Left ventricle myocardium superior (tissue), 1 donor: Measurements from ENCODE around the gene F8A1. TPM values are rescaled to one million over a fixed set of nuclear protein-coding genes. Genes with fewer than 3 reads are reported as not detected.

Experiments used
- microRNA-seq: library from miRNA; unstranded; fragments of <30 nt; microRNA quantifications from one replicate; pipeline ENCODE4 v1.2.0, GENCODE V29; 2020; ENCODE audit warnings: borderline number of aligned reads
- total RNA-seq: library from RNA; stranded (reverse); fragmentation: NEBNext Ultra II Directional; extraction: Animal tissue kit (Norgen Biotek cat#: 25700); gene quantifications from one replicate; pipeline ENCODE4 v1.2.1, GENCODE V29; 2021
- donor health status: DM: no; HTN: yes; CAD: no; lungs with severe emphysema.

F8A1 gene
- total RNA-seq, 1 donor from 2014 or later = 30.6 TPM

Small RNA genes lying within 50 kb of the gene (microRNA-seq; reads per million reads assigned to microRNA genes)
- gene MIR1184-1 = not detected

Other genes with a start within 250 kb of the F8A1 start
- not detected for gene CTAG2, start 232.8 kb upstream of the F8A1 start, total RNA-seq
- 14.1 TPM for gene GAB3, start 135.3 kb upstream of the F8A1 start, total RNA-seq
- 24.1 TPM for gene DKC1, start 123.5 kb upstream of the F8A1 start, total RNA-seq
- 36.3 TPM for gene MPP1, start 80.9 kb upstream of the F8A1 start, total RNA-seq
- gene SMIM9, start 51.7 kb upstream of the F8A1 start, total RNA-seq = not detected
- gene F8, start 136.4 kb downstream of the F8A1 start, total RNA-seq = 49.4 TPM
- gene FUNDC2, start 140.5 kb downstream of the F8A1 start, total RNA-seq = 389 TPM
- 28.8 TPM for gene CMC4, start 184.8 kb downstream of the F8A1 start, total RNA-seq
- 51.6 TPM for gene MTCP1, start 184.8 kb downstream of the F8A1 start, total RNA-seq
- gene BRCC3, start 185.2 kb downstream of the F8A1 start, total RNA-seq = 13.9 TPM